ENCODE measurements around the gene PRDX2. TPM values are rescaled to one million over a fixed set of nuclear protein-coding genes. Genes with fewer than 3 reads are reported as not detected.
"Not testable (repeated sequence)": the region's sequence is repeated elsewhere in the genome, so short reads cannot be mapped to it uniquely, and the experiment has no call there.

The PRDX2 gene
- total RNA-seq, 1 experiment from 2014 or later, result 271 TPM

GRCh38 chr19:12821761-12822160 is 20.2 kb upstream of the PRDX2 start:
- H3K4me1 ChIP-seq (replicated peaks; ENCODE audit: insufficient read depth), result no peaks in the 10 kb centered on the region
- no peaks in the 10 kb centered on the region for H3K27me3 ChIP-seq (ENCODE audit: insufficient read depth, low read depth)
- no peak overlapping the region for H2AFZ ChIP-seq
- H3K9me3 ChIP-seq (ENCODE audit: insufficient read depth, low read depth), result no peaks in the 10 kb centered on the region
- no peaks in the 10 kb centered on the region for H3K36me3 ChIP-seq (ENCODE audit: low read depth)
- DNase-seq, result no peak
- peaks cover 17% of the 10 kb centered on the region; the same call in 1 of the 2 replicates for H3F3A ChIP-seq (ENCODE audit: insufficient read depth, low read depth)
- H4K20me1 ChIP-seq (ENCODE audit: insufficient read depth), result no peaks in the 10 kb centered on the region
- H3K9me2 ChIP-seq (ENCODE audit: insufficient read depth), result no peaks in the 10 kb centered on the region
- POLR2A ChIA-PET (ENCODE audit: unreplicated experiment), result no interaction called here
- H3K4me2 ChIP-seq, result no peak overlapping the region
- no peaks in the 10 kb centered on the region for H3K79me2 ChIP-seq (ENCODE audit: low read depth)
- CTCF ChIA-PET, result interaction anchor here (0.6 kb wide), 1 partner anchor 39 kb away, joined by 9 read pairs; no protein-coding TSS in a partner anchor
- no peak overlapping the region for H3K4me3 ChIP-seq
- no TSS peak for BruUV-seq (replicated peaks)
- intact Hi-C loops (cut with micrococcal nuclease; ENCODE audit: unreplicated experiment), result no loop called here
- TF ChIP-seq EZH2 (IDR thresholded peaks at IDR 0.05; ENCODE audit: low read depth) (no peak), CTCF (conservative IDR thresholded peaks at IDR 0.05) (no peak)
- H3K27ac ChIP-seq, result no peak overlapping the region

GRCh38 chr19:12817810-12818209 is 16.2 kb upstream of the PRDX2 start:
- H3K4me3 ChIP-seq; BruUV-seq (replicated peaks); H3K79me2 ChIP-seq (ENCODE audit: low read depth); H3K4me1 ChIP-seq (replicated peaks; ENCODE audit: insufficient read depth); intact Hi-C loops (cut with micrococcal nuclease; ENCODE audit: unreplicated experiment); H3K27ac ChIP-seq; H3K4me2 ChIP-seq; DNase-seq; POLR2A ChIA-PET (ENCODE audit: unreplicated experiment); CTCF ChIA-PET; H3K9me3 ChIP-seq (ENCODE audit: insufficient read depth, low read depth); H3K36me3 ChIP-seq (ENCODE audit: low read depth); H4K20me1 ChIP-seq (ENCODE audit: insufficient read depth); H2AFZ ChIP-seq; H3K9me2 ChIP-seq (ENCODE audit: insufficient read depth); H3K27me3 ChIP-seq (ENCODE audit: insufficient read depth, low read depth): not testable (repeated sequence)
- H3F3A ChIP-seq (ENCODE audit: insufficient read depth, low read depth), result peaks cover 22% of the 10 kb centered on the region

GRCh38 chr19:12817188-12817587 is 15.6 kb upstream of the PRDX2 start:
- not testable (repeated sequence) for H2AFZ ChIP-seq; BruUV-seq (replicated peaks)

DNA sequence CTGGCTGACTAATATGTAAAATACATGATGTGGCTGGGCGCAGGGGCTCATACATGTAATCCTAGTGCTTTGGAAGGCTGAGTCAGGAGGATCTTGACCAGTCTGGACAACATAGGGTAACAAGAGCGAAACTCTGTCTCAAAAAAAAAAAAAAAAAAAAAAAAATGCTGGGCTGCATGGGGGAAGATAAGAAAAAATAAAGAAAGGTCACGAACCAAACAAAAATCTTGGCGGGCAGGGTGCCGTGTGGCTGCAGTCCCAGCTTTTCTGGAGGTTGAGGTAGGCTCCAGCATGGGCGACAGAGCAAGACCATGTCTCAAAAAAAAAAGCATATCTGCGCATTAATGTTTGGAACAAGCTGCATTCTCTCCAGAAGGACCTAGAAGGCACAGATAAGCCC is 13.5 kb upstream of the PRDX2 start:
- DNase-seq, result no peak
- Histone ChIP-seq H3K36me3 (ENCODE audit: low read depth) (peaks cover under 1% of the 10 kb centered on the region; the same call in 1 of the 2 replicates), H4K20me1 (ENCODE audit: insufficient read depth) (no peaks in the 10 kb centered on the region), H3K9me2 (ENCODE audit: insufficient read depth) (no peaks in the 10 kb centered on the region), H3F3A (ENCODE audit: insufficient read depth, low read depth) (peaks cover 4% of the 10 kb centered on the region; the same call in 1 of the 2 replicates), H3K4me3 (no peak overlapping the region), H3K79me2 (ENCODE audit: low read depth) (no peaks in the 10 kb centered on the region), H2AFZ (no peak overlapping the region), H3K27me3 (ENCODE audit: insufficient read depth, low read depth) (no peaks in the 10 kb centered on the region), H3K27ac (no peak overlapping the region), H3K9me3 (ENCODE audit: insufficient read depth, low read depth) (no peaks in the 10 kb centered on the region), H3K4me2 (no peak overlapping the region), H3K4me1 (replicated peaks; ENCODE audit: insufficient read depth) (no peaks in the 10 kb centered on the region)
- intact Hi-C loops (cut with micrococcal nuclease; ENCODE audit: unreplicated experiment), result no loop called here
- POLR2A ChIA-PET (ENCODE audit: unreplicated experiment), result no interaction called here
- TF ChIP-seq CTCF (conservative IDR thresholded peaks at IDR 0.05) (no peak), EZH2 (IDR thresholded peaks at IDR 0.05; ENCODE audit: low read depth) (no peak)
- CTCF ChIA-PET, result no interaction called here
- no TSS peak for BruUV-seq (replicated peaks)

More at GRCh38 chr19:12817188-12817587, 15.6 kb upstream of the PRDX2 start:
- H3K79me2 ChIP-seq (ENCODE audit: low read depth); H3K27ac ChIP-seq; intact Hi-C loops (cut with micrococcal nuclease; ENCODE audit: unreplicated experiment); H3K4me3 ChIP-seq; H4K20me1 ChIP-seq (ENCODE audit: insufficient read depth); H3K4me2 ChIP-seq; H3K9me3 ChIP-seq (ENCODE audit: insufficient read depth, low read depth); POLR2A ChIA-PET (ENCODE audit: unreplicated experiment); H3K9me2 ChIP-seq (ENCODE audit: insufficient read depth); H3K27me3 ChIP-seq (ENCODE audit: insufficient read depth, low read depth); CTCF ChIA-PET; H3K36me3 ChIP-seq (ENCODE audit: low read depth); DNase-seq; H3K4me1 ChIP-seq (replicated peaks; ENCODE audit: insufficient read depth): not testable (repeated sequence)
- H3F3A ChIP-seq (ENCODE audit: insufficient read depth, low read depth), result peaks cover 22% of the 10 kb centered on the region
